Stimulated activated naive CD4-positive, alpha-beta T cell treated with Interleukin-2 at 50 U/mL for 16 hours (primary cell): ENCODE results near the gene MSANTD2.

Experiments used
- DNase-seq: peaks from one replicate; lab custom pipeline; 2025; lab: John Stamatoyannopoulos, UW

MSANTD2 gene

GRCh38 chr11:124732230-124732629, 68.0 kb downstream of the MSANTD2 start:
- DNase-seq, result no peak

- no peak for DNase-seq
Observed at GRCh38 chr11:124729571-124729970, 70.6 kb downstream of the MSANTD2 start.

GRCh38 chr11:124728134-124728533, 72.1 kb downstream of the MSANTD2 start:
- DNase-seq, result no peak

- DNase-seq, result no peak
Observed at GRCh38 chr11:124727474-124727873, 72.7 kb downstream of the MSANTD2 start.

- DNase-seq, result no peak
Observed at GRCh38 chr11:124725719-124726105, 74.5 kb downstream of the MSANTD2 start.

- DNase-seq, result no peak
Observed at GRCh38 chr11:124724979-124725718, 75.1 kb downstream of the MSANTD2 start.

- no peak for DNase-seq
Observed at GRCh38 chr11:124722176-124722575, 78.0 kb downstream of the MSANTD2 start.

GRCh38 chr11:124719534-124719933, 80.7 kb downstream of the MSANTD2 start:
- DNase-seq, result no peak

- no peak for DNase-seq
Observed at GRCh38 chr11:124718801-124719200, 81.4 kb downstream of the MSANTD2 start.

- DNase-seq, result no peak
Observed at GRCh38 chr11:124717786-124718651, 82.2 kb downstream of the MSANTD2 start.

- DNase-seq, result no peak
Observed at GRCh38 chr11:124717421-124717785, 82.8 kb downstream of the MSANTD2 start.

GRCh38 chr11:124716591-124716990, 83.6 kb downstream of the MSANTD2 start:
- no peak for DNase-seq
